ENCODE results near the gene CGNL1.

Gene CGNL1

GRCh38 chr15:57395292-57395691, 19.0 kb downstream of the CGNL1 start:
- Histone ChIP-seq H3K36me3 (ENCODE audit: control insufficient read depth in 2 of 2, insufficient read depth in 1 of 2, low read length in 2 of 2) (no peaks in the 10 kb centered on the region), H3K27ac (ENCODE audit: extremely low read depth, low read depth, low read length) (no peak overlapping the region), H3K9me3 (ENCODE audit: control insufficient read depth, insufficient read depth, low read depth, low read length) (no peaks in the 10 kb centered on the region), H3K4me3 (ENCODE audit: low read depth, low read length) (no peak overlapping the region), H3K4me1 (ENCODE audit: control insufficient read depth, insufficient read depth, low read length) (no peaks in the 10 kb centered on the region)
- no peak for TF ChIP-seq KLF17 (tag by site-specific recombination; IDR thresholded peaks at IDR 0.05)
- CTCF ChIA-PET: interaction anchor here (1.5 to 1.6 kb wide), 2 partner anchors 55 to 132 kb away, joined by 5 to 6 read pairs; no protein-coding TSS in a partner anchor
- POLR2A ChIA-PET: no interaction called here

DNA sequence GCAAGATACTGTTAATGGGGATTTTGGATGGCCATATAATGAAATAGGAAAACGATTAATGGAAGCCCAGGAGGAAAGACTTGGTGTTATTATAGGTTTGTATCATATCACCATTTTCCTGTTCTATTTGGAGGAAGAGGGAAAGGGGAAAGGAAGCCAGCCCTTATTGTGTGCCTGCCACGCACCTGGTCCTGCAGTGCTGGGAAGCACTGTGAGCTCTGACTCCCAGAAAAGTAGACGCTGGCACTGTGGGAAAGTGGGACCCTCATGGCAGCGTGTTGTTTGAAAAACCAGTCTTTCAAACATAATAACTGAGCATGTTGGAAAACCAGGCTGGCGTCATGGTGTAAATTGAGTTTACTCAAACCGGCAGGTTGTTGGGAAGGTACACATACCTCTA, 22.0 kb downstream of the CGNL1 start:
- Histone ChIP-seq H3K4me1 (ENCODE audit: control insufficient read depth, insufficient read depth, low read length) (no peaks in the 10 kb centered on the region), H3K9me3 (ENCODE audit: control insufficient read depth, insufficient read depth, low read depth, low read length) (no peaks in the 10 kb centered on the region), H3K27ac (ENCODE audit: extremely low read depth, low read depth, low read length) (no peak overlapping the region), H3K36me3 (ENCODE audit: control insufficient read depth in 2 of 2, insufficient read depth in 1 of 2, low read length in 2 of 2) (no peaks in the 10 kb centered on the region), H3K4me3 (ENCODE audit: low read depth, low read length) (no peak overlapping the region)
- TF ChIP-seq ZNF133 (tag by site-specific recombination; IDR thresholded peaks at IDR 0.05) (no peak), ZFP3 (tag by site-specific recombination; IDR thresholded peaks at IDR 0.05; ENCODE audit: low read depth) (no peak), ZNF830 (tag by site-specific recombination; IDR thresholded peaks at IDR 0.05; ENCODE audit: low read depth) (no peak), ZBTB48 (tag by site-specific recombination; IDR thresholded peaks at IDR 0.05) (no peak), ZNF211 (tag by site-specific recombination; IDR thresholded peaks at IDR 0.05; ENCODE audit: low read depth) (no peak), ZNF341 (tag by site-specific recombination; IDR thresholded peaks at IDR 0.05; ENCODE audit: low read depth) (no peak)
- CTCF ChIA-PET: no interaction called here
- POLR2A ChIA-PET: no interaction called here

- Histone ChIP-seq H3K27ac (ENCODE audit: extremely low read depth, low read depth, low read length) (no peak overlapping the region), H3K4me1 (ENCODE audit: control insufficient read depth, insufficient read depth, low read length) (no peaks in the 10 kb centered on the region), H3K4me3 (ENCODE audit: low read depth, low read length) (no peak overlapping the region), H3K9me3 (ENCODE audit: control insufficient read depth, insufficient read depth, low read depth, low read length) (no peaks in the 10 kb centered on the region), H3K36me3 (ENCODE audit: control insufficient read depth in 2 of 2, insufficient read depth in 1 of 2, low read length in 2 of 2) (no peaks in the 10 kb centered on the region)
- TF ChIP-seq ZNF133 (tag by site-specific recombination; IDR thresholded peaks at IDR 0.05) (no peak), ELK4 (IDR thresholded peaks at IDR 0.05; ENCODE audit: borderline replicate concordance, low read depth, low read length) (no peak), KLF1 (tag by site-specific recombination; IDR thresholded peaks at IDR 0.05) (no peak), ZFHX2 (tag by site-specific recombination; conservative IDR thresholded peaks at IDR 0.05) (no peak), ZNF596 (tag by site-specific recombination; IDR thresholded peaks at IDR 0.05) (no peak), ZNF561 (tag by site-specific recombination; IDR thresholded peaks at IDR 0.05; ENCODE audit: borderline replicate concordance) (no peak)
- CTCF ChIA-PET: no interaction called here
- POLR2A ChIA-PET: no interaction called here
These were observed 25.2 kb downstream of the CGNL1 start for GRCh38 chr15:57401546-57401945.

GRCh38 chr15:57403017-57403416, 26.7 kb downstream of the CGNL1 start:
- Histone ChIP-seq H3K4me3 (ENCODE audit: low read depth, low read length) (no peak overlapping the region), H3K9me3 (ENCODE audit: control insufficient read depth, insufficient read depth, low read depth, low read length) (no peaks in the 10 kb centered on the region), H3K4me1 (ENCODE audit: control insufficient read depth, insufficient read depth, low read length) (no peaks in the 10 kb centered on the region), H3K36me3 (ENCODE audit: control insufficient read depth in 2 of 2, insufficient read depth in 1 of 2, low read length in 2 of 2) (no peaks in the 10 kb centered on the region), H3K27ac (ENCODE audit: extremely low read depth, low read depth, low read length) (no peak overlapping the region)
- ChIA-PET CTCF (no interaction called here), POLR2A (interaction anchor here (0.6 kb wide), 1 partner anchor 38 kb away, joined by 4 read pairs; no protein-coding TSS in a partner anchor)
- TF ChIP-seq, protein P1, sequence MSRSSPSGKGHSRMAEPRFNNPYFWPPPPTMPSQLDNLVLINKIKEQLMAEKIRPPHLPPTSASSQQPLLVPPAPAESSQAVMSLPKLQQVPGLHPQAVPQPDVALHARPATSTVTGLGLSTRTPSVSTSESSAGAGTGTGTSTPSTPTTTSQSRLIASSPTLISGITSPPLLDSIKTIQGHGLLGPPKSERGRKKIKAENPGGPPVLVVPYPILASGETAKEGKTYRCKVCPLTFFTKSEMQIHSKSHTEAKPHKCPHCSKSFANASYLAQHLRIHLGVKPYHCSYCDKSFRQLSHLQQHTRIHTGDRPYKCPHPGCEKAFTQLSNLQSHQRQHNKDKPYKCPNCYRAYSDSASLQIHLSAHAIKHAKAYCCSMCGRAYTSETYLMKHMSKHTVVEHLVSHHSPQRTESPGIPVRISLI (tag by site-specific recombination; IDR thresholded peaks at IDR 0.05): no peak
- TF ChIP-seq ZNF423 (tag by site-specific recombination; IDR thresholded peaks at IDR 0.05) (no peak), HOXC10 (CRISPR knock-in tag; IDR thresholded peaks at IDR 0.05) (no peak), ZNF175 (tag by site-specific recombination; IDR thresholded peaks at IDR 0.05) (no peak), ZIC2 (tag by site-specific recombination; IDR thresholded peaks at IDR 0.05) (no peak), TRIM28 (IDR thresholded peaks at IDR 0.05; ENCODE audit: borderline replicate concordance, low read length) (no peak), KLF8 (tag by site-specific recombination; IDR thresholded peaks at IDR 0.05) (no peak), ZNF529 (tag by site-specific recombination; IDR thresholded peaks at IDR 0.05; ENCODE audit: insufficient replicate concordance) (no peak), ZNF416 (tag by site-specific recombination; IDR thresholded peaks at IDR 0.05) (no peak), ZNF473 (tag by site-specific recombination; IDR thresholded peaks at IDR 0.05) (no peak), ZNF596 (tag by site-specific recombination; IDR thresholded peaks at IDR 0.05) (no peak), ZNF501 (tag by site-specific recombination; IDR thresholded peaks at IDR 0.05) (no peak), ZSCAN16 (tag by site-specific recombination; IDR thresholded peaks at IDR 0.05) (no peak)
